CD4-positive, CD25-positive, alpha-beta regulatory T cell (primary cell): ENCODE data around the gene FAM219A. TPM values are rescaled to one million over a fixed set of nuclear protein-coding genes. Genes with fewer than 3 reads are reported as not detected.

ENCODE experiments used
- ATAC-seq, 2 donors: fragments of 150-1000 bp; cut with Tn5 transposase; one replicate each; pipeline ENCODE4 v1.10.0; 2021; ENCODE audit warnings: low read depth in 2 of 2, moderate number of reproducible peaks in 2 of 2, moderate library complexity in 1 of 2
- DNase-seq, 3 donors: peaks; one replicate each; pipeline versions ENCODE4 v3.0.0 to v3.0.0-alpha.2; 2012 to 2022; ENCODE audit warnings: mixed read lengths in 1 of 3
- H3K27ac ChIP-seq: one replicate; pipeline ENCODE4 v1.7.0; 2013; ENCODE audit warnings: mild to moderate bottlenecking, low read length; ENCODE audit not compliant: insufficient read depth, poor library complexity, severe bottlenecking
- H3K27me3 ChIP-seq: one replicate; pipeline ENCODE4 v1.7.0; 2013; ENCODE audit warnings: low read length; ENCODE audit not compliant: control insufficient read depth, insufficient read depth
- H3K36me3 ChIP-seq: one replicate; pipeline ENCODE4 v1.7.0; 2013; ENCODE audit warnings: mild to moderate bottlenecking, low read length, moderate library complexity; ENCODE audit not compliant: control insufficient read depth, insufficient read depth
- H3K4me1 ChIP-seq: 2 replicates; pipeline ENCODE4 v1.7.0; 2013; ENCODE audit warnings: mild to moderate bottlenecking, low read length; ENCODE audit not compliant: insufficient read depth, control insufficient read depth, poor library complexity, severe bottlenecking
- H3K4me3 ChIP-seq: one replicate; pipeline ENCODE4 v1.7.0; 2013; ENCODE audit warnings: low read depth, mild to moderate bottlenecking, low read length, moderate library complexity
- H3K9me3 ChIP-seq, 2 experiments: 1 replicate in 1 of 2; 2 replicates in 1 of 2; pipeline ENCODE4 v1.7.0; 2013; ENCODE audit warnings: low read length in 2 of 2, mild to moderate bottlenecking in 1 of 2, moderate library complexity in 1 of 2; ENCODE audit not compliant: control insufficient read depth in 2 of 2
- H3K27ac Mint-ChIP-seq, 3 donors: one replicate each; pipeline ENCODE4 v1.8.0; 2020 to 2022; ENCODE audit warnings: mild to moderate bottlenecking in 3 of 3, mixed read lengths in 3 of 3, moderate library complexity in 2 of 3
- H3K27me3 Mint-ChIP-seq: one replicate; pipeline ENCODE4 v1.8.0; 2022; ENCODE audit warnings: mild to moderate bottlenecking, mixed read lengths
- H3K36me3 Mint-ChIP-seq: one replicate; pipeline ENCODE4 v1.8.0; 2020; ENCODE audit warnings: mixed read lengths
- H3K4me1 Mint-ChIP-seq, 4 donors: one replicate each; pipeline ENCODE4 v1.8.0; 2020 to 2022; ENCODE audit warnings: mixed read lengths in 4 of 4, mild to moderate bottlenecking in 1 of 4
- H3K4me3 Mint-ChIP-seq, 4 donors: one replicate each; pipeline ENCODE4 v1.8.0; 2020 to 2022; ENCODE audit warnings: mild to moderate bottlenecking in 4 of 4, mixed read lengths in 4 of 4, moderate library complexity in 3 of 4
- H3K9me3 Mint-ChIP-seq, 7 donors: one replicate each; pipeline ENCODE4 v1.8.0; 2020 to 2022; ENCODE audit warnings: mixed read lengths in 7 of 7, mild to moderate bottlenecking in 3 of 7, moderate library complexity in 2 of 7
- polyA plus RNA-seq, 4 donors: library from polyadenylated mRNA; unstranded; fragments of 300-500 nt; fragmentation: Illumina TruSeq; gene quantifications; one replicate each; pipeline ENCODE4 v1.2.3, GENCODE V29; 2021
- total RNA-seq: library from RNA; stranded (reverse); gene quantifications from one replicate; pipeline ENCODE4 v1.2.3, GENCODE V29; 2022

Gene FAM219A
- total and polyA plus RNA-seq, 5 donors from 2014 or later: 0.70 to 16.9 (median 1.1) TPM

GRCh38 chr9:34463098-34463900 lies 4.9 kb upstream of the FAM219A start:
- H3K27ac ChIP-seq: no peak overlapping the region
- Mint-ChIP-seq H3K4me3 (no peak overlapping the region), H3K27ac (no peak overlapping the region), H3K36me3 (no peaks in the 10 kb centered on the region), H3K4me1 (peaks cover 0 to 9% (median 4%) of the 10 kb centered on the region in 4 donors), H3K9me3 (no peaks in the 10 kb centered on the region), H3K27me3 (peaks cover 37% of the 10 kb centered on the region)
- H3K9me3 ChIP-seq: no peaks in the 10 kb centered on the region
- H3K4me1 ChIP-seq: peaks cover 5% of the 10 kb centered on the region
- no peak for ATAC-seq
- DNase-seq: no peak
- H3K4me3 ChIP-seq: no peak overlapping the region
- H3K36me3 ChIP-seq: no peaks in the 10 kb centered on the region
- H3K27me3 ChIP-seq: peaks cover 17% of the 10 kb centered on the region

- no peak overlapping the region for H3K27ac ChIP-seq
- ATAC-seq: no peak
- no peaks in the 10 kb centered on the region for H3K36me3 ChIP-seq
- Mint-ChIP-seq H3K4me3 (peak overlapping the region in 3 of 4 donors; percentile 10 to 94 (median 84)), H3K36me3 (no peaks in the 10 kb centered on the region), H3K27me3 (peaks cover 30% of the 10 kb centered on the region), H3K27ac (peak overlapping the region in 1 of 3 donors; percentile 1), H3K9me3 (no peaks in the 10 kb centered on the region), H3K4me1 (peaks cover 10 to 31% (median 19%) of the 10 kb centered on the region in 4 donors)
- DNase-seq: no peak
- peaks cover 22% of the 10 kb centered on the region for H3K4me1 ChIP-seq
- peaks cover 12% of the 10 kb centered on the region for H3K27me3 ChIP-seq
- no peak overlapping the region for H3K4me3 ChIP-seq
- H3K9me3 ChIP-seq: no peaks in the 10 kb centered on the region
Measured at GRCh38 chr9:34459941-34460340, 1.6 kb upstream of the FAM219A start.

GRCh38 chr9:34459356-34459755 lies 986 bp upstream of the FAM219A start:
- peaks cover 10 to 34% (median 22%) of the 10 kb centered on the region in 4 donors for H3K4me1 Mint-ChIP-seq
- no peak for ATAC-seq
- Histone ChIP-seq H3K27me3 (peaks cover 10% of the 10 kb centered on the region), H3K4me1 (peaks cover 22% of the 10 kb centered on the region), H3K4me3 (no peak overlapping the region), H3K27ac (no peak overlapping the region), H3K36me3 (no peaks in the 10 kb centered on the region), H3K9me3 (no peaks in the 10 kb centered on the region)
- peaks cover 30% of the 10 kb centered on the region for H3K27me3 Mint-ChIP-seq
- H3K27ac Mint-ChIP-seq: peak overlapping the region in 1 of 3 donors; percentile 1
- no peaks in the 10 kb centered on the region for H3K36me3 Mint-ChIP-seq
- H3K9me3 Mint-ChIP-seq: no peaks in the 10 kb centered on the region
- DNase-seq: no peak
- H3K4me3 Mint-ChIP-seq: peak overlapping the region; percentile 91 to 94 (median 93)

GRCh38 chr9:34458959-34459340 lies 580 bp upstream of the FAM219A start:
- Mint-ChIP-seq H3K9me3 (no peaks in the 10 kb centered on the region), H3K27ac (peak overlapping the region in 2 of 3 donors; percentile 86 to 94), H3K27me3 (peaks cover 30% of the 10 kb centered on the region), H3K36me3 (no peaks in the 10 kb centered on the region), H3K4me1 (peaks cover 10 to 34% (median 22%) of the 10 kb centered on the region in 4 donors), H3K4me3 (peak overlapping the region; percentile 91 to 98 (median 94))
- H3K27me3 ChIP-seq: peaks cover 7% of the 10 kb centered on the region
- no peak overlapping the region for H3K27ac ChIP-seq
- H3K9me3 ChIP-seq: no peaks in the 10 kb centered on the region
- no peak for DNase-seq
- peak overlapping the region; percentile 78 for H3K4me3 ChIP-seq
- no peaks in the 10 kb centered on the region for H3K36me3 ChIP-seq
- no peak for ATAC-seq
- H3K4me1 ChIP-seq: peaks cover 22% of the 10 kb centered on the region

- Mint-ChIP-seq H3K4me3 (peak overlapping the region; percentile 92 to 94 (median 92)), H3K9me3 (no peaks in the 10 kb centered on the region), H3K27me3 (peaks cover 28% of the 10 kb centered on the region), H3K4me1 (peaks cover 10 to 38% (median 22%) of the 10 kb centered on the region in 4 donors), H3K27ac (peak overlapping the region in 2 of 3 donors; percentile 85 to 86), H3K36me3 (peaks cover 2% of the 10 kb centered on the region)
- Histone ChIP-seq H3K27me3 (peaks cover 5% of the 10 kb centered on the region), H3K9me3 (no peaks in the 10 kb centered on the region), H3K4me3 (peak overlapping the region; percentile 55), H3K27ac (no peak overlapping the region), H3K36me3 (no peaks in the 10 kb centered on the region), H3K4me1 (peaks cover 22% of the 10 kb centered on the region)
- ATAC-seq: no peak
- DNase-seq: peak; percentile 7 to 42 (median 14)
Measured at GRCh38 chr9:34457266-34458012, 931 bp downstream of the FAM219A start.

- peak overlapping the region; percentile 92 to 94 (median 92) for H3K4me3 Mint-ChIP-seq
- peaks cover 11 to 38% (median 23%) of the 10 kb centered on the region in 4 donors for H3K4me1 Mint-ChIP-seq
Measured at GRCh38 chr9:34456746-34457145, 1.6 kb downstream of the FAM219A start.

GRCh38 chr9:34456151-34456550 lies 2.2 kb downstream of the FAM219A start:
- peak overlapping the region in 2 of 3 donors; percentile 17 to 58 for H3K27ac Mint-ChIP-seq
- Histone ChIP-seq H3K36me3 (no peaks in the 10 kb centered on the region), H3K27me3 (no peaks in the 10 kb centered on the region), H3K4me1 (peaks cover 22% of the 10 kb centered on the region), H3K4me3 (no peak overlapping the region), H3K9me3 (no peaks in the 10 kb centered on the region), H3K27ac (no peak overlapping the region)
- peak overlapping the region; percentile 92 to 94 (median 92) for H3K4me3 Mint-ChIP-seq
- peaks cover 12 to 38% (median 24%) of the 10 kb centered on the region in 4 donors for H3K4me1 Mint-ChIP-seq
- peak in 1 of 3 donors; percentile 10 for DNase-seq
- H3K27me3 Mint-ChIP-seq: peaks cover 15% of the 10 kb centered on the region
- ATAC-seq: no peak
- no peaks in the 10 kb centered on the region for H3K9me3 Mint-ChIP-seq
- peaks cover 5% of the 10 kb centered on the region for H3K36me3 Mint-ChIP-seq

More at GRCh38 chr9:34456746-34457145, 1.6 kb downstream of the FAM219A start:
- H3K27me3 ChIP-seq: peaks cover under 1% of the 10 kb centered on the region
- Mint-ChIP-seq H3K36me3 (peaks cover 5% of the 10 kb centered on the region), H3K27me3 (peaks cover 21% of the 10 kb centered on the region), H3K9me3 (no peaks in the 10 kb centered on the region), H3K27ac (peak overlapping the region in 1 of 3 donors; percentile 58)
- no peak overlapping the region for H3K27ac ChIP-seq
- DNase-seq (peak in 1 of 3 donors; percentile 16), ATAC-seq (no peak)
- H3K9me3 ChIP-seq: no peaks in the 10 kb centered on the region
- peaks cover 22% of the 10 kb centered on the region for H3K4me1 ChIP-seq
- no peaks in the 10 kb centered on the region for H3K36me3 ChIP-seq
- no peak overlapping the region for H3K4me3 ChIP-seq
